Stimulated activated CD8-positive, alpha-beta memory T cell treated with anti-CD3 and anti-CD28 coated beads, Interleukin-7, amount 100 ng/mL, for 1 hour (primary cell): ENCODE measurements around the gene LEF1.

ENCODE experiments used
- DNase-seq, 2 donors: peaks; one replicate each; pipeline ENCODE4 v3.0.0-alpha.2; 2020; ENCODE audit warnings: low read depth in 2 of 2

LEF1 gene

DNA sequence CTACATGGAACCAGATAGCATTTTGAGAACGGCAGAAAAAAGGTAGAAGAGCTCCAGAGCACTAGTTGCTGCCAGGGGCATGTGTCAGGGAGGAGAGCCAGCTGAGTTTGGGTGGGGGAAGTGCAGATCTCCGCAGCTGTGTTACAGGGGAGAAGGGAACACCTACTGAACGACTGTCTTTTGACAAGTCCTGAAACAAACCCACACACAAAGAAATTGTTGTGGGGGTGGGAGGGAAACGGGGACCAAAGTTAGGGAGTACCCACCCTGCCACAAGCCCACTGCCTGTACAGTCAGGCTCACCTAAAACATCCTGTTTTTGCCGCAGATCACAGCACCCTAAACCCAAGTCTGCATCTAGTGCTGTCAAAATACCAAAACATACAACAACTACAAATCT, 55.5 kb downstream of the LEF1 start:
- DNase-seq: peak in 1 of 2 donors; percentile 19

- DNase-seq: no peak
Measured at GRCh38 chr4:108111781-108112180, 57.0 kb downstream of the LEF1 start.

DNA sequence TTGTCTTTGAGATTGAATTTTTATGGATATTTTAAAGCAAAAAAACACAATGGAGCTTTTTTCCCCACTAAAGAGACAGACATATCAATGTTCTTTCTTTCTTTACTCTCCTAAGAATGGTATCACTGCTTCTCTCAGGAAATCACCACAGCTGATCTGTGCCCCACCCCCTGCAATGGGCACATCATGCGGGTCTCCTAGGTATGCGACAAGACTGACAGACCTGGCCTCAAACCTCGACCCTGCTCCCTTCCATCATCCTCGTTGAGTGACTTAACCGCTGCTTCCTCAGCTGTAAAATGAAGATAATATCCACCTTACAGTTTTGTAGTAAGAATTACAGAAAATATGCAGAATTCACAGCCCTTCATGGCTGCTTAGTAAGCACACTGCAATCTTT, 58.3 kb downstream of the LEF1 start:
- no peak for DNase-seq

DNA sequence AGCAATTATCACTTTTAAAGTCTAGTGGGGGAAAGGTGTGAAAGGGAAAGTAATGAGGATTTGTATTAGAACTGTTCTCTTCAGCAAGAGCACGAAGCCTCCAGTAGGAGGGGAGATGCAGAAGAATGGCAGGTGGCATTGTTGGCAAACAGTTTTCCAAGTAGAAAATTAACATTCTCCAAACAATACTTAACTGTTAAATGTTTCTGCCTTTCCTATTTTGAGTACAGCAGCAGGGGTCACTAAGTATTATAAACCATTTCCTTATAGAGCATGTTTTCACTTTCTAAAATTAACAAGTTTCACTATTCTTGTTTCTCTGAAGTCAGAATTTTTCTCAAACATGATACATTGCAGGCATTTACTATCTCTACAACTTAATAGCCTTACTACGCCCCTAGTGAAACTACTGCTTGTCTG, 58.7 kb downstream of the LEF1 start:
- DNase-seq: no peak

GRCh38 chr4:108109111-108109510, 59.6 kb downstream of the LEF1 start:
- no peak for DNase-seq

- DNase-seq: no peak
Measured at GRCh38 chr4:108107729-108108382, 60.9 kb downstream of the LEF1 start.

GRCh38 chr4:108107101-108107500, 61.6 kb downstream of the LEF1 start:
- no peak for DNase-seq

GRCh38 chr4:108106186-108106585, 62.5 kb downstream of the LEF1 start:
- no peak for DNase-seq

DNA sequence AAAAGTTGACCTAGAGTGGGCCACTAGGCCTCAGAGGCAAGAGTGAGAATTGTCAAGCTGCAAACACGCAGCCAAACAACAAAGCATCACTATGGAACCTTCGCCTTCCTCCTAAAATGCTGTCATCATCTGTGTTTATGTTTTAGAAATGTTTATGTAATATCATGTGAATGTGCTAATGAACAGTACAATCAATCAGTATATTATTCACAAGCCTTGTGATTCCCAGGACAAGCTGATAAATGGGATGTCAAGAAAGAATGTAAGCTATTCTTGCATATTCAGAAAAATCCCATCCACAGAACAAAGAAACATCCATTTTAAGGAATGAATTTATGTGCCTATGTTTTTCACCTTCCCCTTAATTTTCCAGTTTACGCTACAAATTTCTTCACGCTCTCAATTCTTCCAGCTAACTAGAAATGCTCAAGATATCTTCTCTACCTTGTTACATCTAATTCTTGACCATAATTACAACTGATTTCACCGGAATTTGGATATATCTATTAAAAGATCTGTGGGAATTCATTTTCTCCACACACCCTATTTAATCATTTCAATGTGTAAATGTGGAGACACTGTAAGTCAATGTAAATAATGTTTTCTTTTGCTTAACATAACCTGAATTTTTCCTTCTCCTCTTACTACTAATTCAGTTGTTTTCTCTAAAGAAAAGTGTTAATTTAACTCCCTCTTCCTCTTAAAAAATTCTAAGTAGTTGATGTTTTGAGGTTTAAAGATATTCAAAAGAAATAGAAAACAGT, 65.5 kb downstream of the LEF1 start:
- DNase-seq: no peak

GRCh38 chr4:108100827-108101226, 67.9 kb downstream of the LEF1 start:
- no peak for DNase-seq

GRCh38 chr4:108099838-108100237, 68.9 kb downstream of the LEF1 start:
- no peak for DNase-seq

DNA sequence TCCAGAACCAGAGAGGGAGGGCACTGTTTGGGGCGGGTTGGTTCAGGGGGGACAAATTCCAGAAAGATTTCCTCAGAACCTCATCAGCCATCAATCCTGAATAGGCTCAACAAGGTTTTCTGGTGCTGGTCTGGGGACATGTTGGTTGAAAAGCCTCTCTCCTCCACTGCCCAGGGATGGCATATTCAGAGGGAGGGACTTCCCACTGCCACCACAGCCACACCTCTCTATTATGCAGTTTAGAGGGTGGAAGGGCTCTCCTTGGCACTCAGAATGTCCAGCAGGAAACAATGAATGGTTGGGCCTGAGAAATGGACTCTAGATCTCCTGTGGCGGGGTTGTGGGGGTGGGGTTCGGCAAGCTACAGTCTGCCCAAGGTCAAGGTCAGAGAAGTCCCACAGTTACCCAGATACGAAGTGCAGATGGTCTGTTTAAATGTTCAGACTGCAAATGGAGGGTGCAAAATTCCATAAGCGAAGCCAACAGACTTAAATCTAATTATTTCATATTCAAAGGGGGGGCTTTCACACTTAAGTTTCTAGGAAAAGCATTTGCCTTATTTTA, 70.7 kb downstream of the LEF1 start:
- DNase-seq: no peak

- DNase-seq: no peak
Measured at GRCh38 chr4:108094923-108095482, 73.7 kb downstream of the LEF1 start.

DNA sequence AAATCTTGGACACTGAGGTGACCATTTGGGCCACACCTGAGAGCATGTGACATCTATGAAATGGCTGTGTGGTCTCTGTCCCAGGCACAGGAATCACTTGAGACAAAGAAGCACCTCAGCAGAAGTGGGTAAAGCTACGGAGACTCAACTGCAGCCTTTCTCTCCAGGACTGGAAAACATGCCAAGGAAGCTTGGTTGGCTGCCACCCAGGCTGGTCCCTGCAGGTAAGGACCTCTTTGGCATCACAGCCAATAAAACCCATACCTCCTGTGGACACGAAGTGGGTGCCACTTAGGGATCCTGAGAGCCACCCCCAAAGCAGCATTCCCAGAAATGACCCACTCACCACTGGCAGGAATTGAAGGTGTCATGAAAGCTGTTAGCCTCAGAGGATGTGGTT, 74.6 kb downstream of the LEF1 start:
- DNase-seq: no peak

DNA sequence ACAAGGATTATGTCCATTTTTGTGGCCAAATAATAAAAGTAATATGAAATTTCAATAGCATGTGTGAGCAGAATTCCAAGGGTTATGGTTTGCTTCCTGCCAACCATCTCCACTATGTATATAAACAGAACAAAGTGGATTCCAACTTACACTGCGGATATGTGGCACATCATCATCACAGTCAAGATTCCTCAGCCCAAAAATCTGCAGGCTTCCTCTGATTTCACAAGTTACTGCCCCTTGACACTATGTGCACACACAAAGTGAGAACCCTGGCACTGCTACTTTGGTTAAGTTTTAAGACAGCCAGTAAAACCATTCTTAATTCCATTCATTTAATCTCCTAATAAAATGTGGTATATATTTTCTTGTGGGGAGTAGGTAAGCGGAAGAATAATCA, 76.4 kb downstream of the LEF1 start:
- no peak for DNase-seq

DNA sequence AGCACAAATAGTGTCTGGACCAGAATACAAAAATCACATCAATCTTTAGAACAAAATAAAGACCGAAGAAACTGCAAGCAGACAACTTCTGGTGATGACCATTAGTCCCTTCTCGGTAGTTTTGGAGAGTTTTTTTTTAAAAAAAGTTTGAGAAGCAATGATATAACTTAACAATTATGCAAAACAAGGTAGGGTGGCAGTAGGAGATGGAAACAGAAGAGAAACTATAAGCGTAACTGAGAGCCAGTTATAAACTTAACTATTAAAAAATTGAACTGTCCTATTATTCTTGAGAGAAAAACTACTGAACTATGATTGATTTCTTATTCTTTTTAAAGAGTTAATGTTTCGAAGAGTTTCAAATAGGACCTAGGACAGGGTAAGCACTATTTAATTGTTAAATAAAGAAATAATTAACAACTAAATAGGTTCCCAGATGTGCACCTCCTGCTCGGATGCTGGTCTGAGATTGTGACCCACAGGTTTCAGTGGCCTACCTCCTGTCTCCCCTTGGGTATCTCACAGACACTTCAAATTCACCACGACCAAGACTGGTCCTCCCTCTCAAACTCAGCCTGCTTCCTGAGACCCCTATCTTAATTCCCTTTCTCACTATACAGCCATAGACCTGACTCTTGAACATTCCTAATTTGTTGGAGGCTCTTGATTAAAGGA, 81.3 kb downstream of the LEF1 start:
- no peak for DNase-seq

DNA sequence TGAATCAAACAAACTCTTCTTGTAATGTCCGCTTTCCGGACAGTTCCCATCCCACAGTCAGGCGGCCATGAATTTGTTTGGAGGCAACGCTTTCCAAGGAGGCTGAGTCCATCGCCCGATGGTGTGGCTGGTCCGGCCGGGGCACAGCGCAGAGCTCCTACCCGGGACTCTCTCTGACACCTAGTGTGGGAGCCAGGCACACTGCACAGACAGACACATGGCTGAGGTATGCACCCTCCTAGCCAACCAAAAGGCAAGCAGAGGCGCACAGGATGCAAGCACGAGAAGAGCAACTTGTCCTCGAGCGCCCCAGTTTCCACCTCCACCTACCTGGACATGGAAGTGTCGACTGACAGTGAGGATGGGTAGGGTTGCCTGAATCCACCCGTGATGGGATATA, 87.5 kb downstream of the LEF1 start:
- DNase-seq: no peak

GRCh38 chr4:108080747-108081146, 88.0 kb downstream of the LEF1 start:
- DNase-seq: no peak

GRCh38 chr4:108078024-108078733, 90.6 kb downstream of the LEF1 start:
- DNase-seq: no peak

- peak; percentile 32 to 34 for DNase-seq
Measured at GRCh38 chr4:108072300-108072699, 96.4 kb downstream of the LEF1 start.

- DNase-seq: no peak
Measured at GRCh38 chr4:108070775-108071174, 98.0 kb downstream of the LEF1 start.

DNA sequence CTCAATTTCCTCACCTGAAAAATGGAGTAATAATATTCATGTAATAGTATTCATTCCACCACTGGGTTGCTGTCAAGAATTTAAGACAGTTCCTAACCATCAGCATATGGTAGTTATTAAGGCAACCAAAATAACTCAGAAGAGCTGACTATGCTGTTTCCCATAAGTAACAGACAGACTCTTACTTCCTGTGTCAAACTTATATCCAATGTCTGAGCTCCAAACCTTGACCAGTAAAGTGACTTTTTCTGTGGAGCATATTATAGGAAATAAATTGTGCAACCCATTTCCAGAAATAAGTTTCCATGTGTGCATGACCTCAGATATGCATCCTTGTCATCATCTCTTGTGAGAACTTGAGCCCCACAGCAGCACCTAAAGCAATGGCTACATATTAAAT, 100.3 kb downstream of the LEF1 start:
- no peak for DNase-seq
